ENCODE data around the gene NPTXR.

The NPTXR gene

GRCh38 chr22:38784856-38785255 is 59.0 kb downstream of the NPTXR start:
- in situ Hi-C loops (cut with HindIII; ENCODE audit: low pct_ligation_motif_present, low pct_unique_long_range_greater_than_20kb, low sequenced_read_pairs) = no loop called here

GRCh38 chr22:38784035-38784434 is 59.8 kb downstream of the NPTXR start:
- DNase-seq = no peak
- in situ Hi-C loops (cut with HindIII; ENCODE audit: low pct_ligation_motif_present, low pct_unique_long_range_greater_than_20kb, low sequenced_read_pairs) = no loop called here

More at GRCh38 chr22:38784856-38785255, 59.0 kb downstream of the NPTXR start:
- no peak for DNase-seq

GRCh38 chr22:38783095-38783615 is 60.7 kb downstream of the NPTXR start:
- no peak for DNase-seq
- in situ Hi-C loops (cut with HindIII; ENCODE audit: low pct_ligation_motif_present, low pct_unique_long_range_greater_than_20kb, low sequenced_read_pairs) = no loop called here

- in situ Hi-C loops (cut with HindIII; ENCODE audit: low pct_ligation_motif_present, low pct_unique_long_range_greater_than_20kb, low sequenced_read_pairs) = no loop called here
- no peak for DNase-seq
These were observed 61.3 kb downstream of the NPTXR start for GRCh38 chr22:38782402-38783094.

GRCh38 chr22:38781033-38781432 is 62.8 kb downstream of the NPTXR start:
- in situ Hi-C loops (cut with HindIII; ENCODE audit: low pct_ligation_motif_present, low pct_unique_long_range_greater_than_20kb, low sequenced_read_pairs) = no loop called here
- no peak for DNase-seq

GRCh38 chr22:38777087-38777671 is 66.6 kb downstream of the NPTXR start:
- no peak for DNase-seq
- in situ Hi-C loops (cut with HindIII; ENCODE audit: low pct_ligation_motif_present, low pct_unique_long_range_greater_than_20kb, low sequenced_read_pairs) = no loop called here

GRCh38 chr22:38776086-38776485 is 67.7 kb downstream of the NPTXR start:
- no peak for DNase-seq
- in situ Hi-C loops (cut with HindIII; ENCODE audit: low pct_ligation_motif_present, low pct_unique_long_range_greater_than_20kb, low sequenced_read_pairs) = no loop called here

- in situ Hi-C loops (cut with HindIII; ENCODE audit: low pct_ligation_motif_present, low pct_unique_long_range_greater_than_20kb, low sequenced_read_pairs) = no loop called here
- no peak for DNase-seq
These were observed 68.2 kb downstream of the NPTXR start for GRCh38 chr22:38775656-38776055.

- no peak for DNase-seq
- in situ Hi-C loops (cut with HindIII; ENCODE audit: low pct_ligation_motif_present, low pct_unique_long_range_greater_than_20kb, low sequenced_read_pairs) = no loop called here
These were observed 69.2 kb downstream of the NPTXR start for GRCh38 chr22:38774496-38775166.

GRCh38 chr22:38773363-38773946 is 70.4 kb downstream of the NPTXR start:
- in situ Hi-C loops (cut with HindIII; ENCODE audit: low pct_ligation_motif_present, low pct_unique_long_range_greater_than_20kb, low sequenced_read_pairs) = no loop called here
- no peak for DNase-seq

GRCh38 chr22:38772623-38772873 is 71.3 kb downstream of the NPTXR start:
- in situ Hi-C loops (cut with HindIII; ENCODE audit: low pct_ligation_motif_present, low pct_unique_long_range_greater_than_20kb, low sequenced_read_pairs) = no loop called here
- no peak for DNase-seq

GRCh38 chr22:38770257-38770949 is 73.4 kb downstream of the NPTXR start:
- no peak for DNase-seq
- in situ Hi-C loops (cut with HindIII; ENCODE audit: low pct_ligation_motif_present, low pct_unique_long_range_greater_than_20kb, low sequenced_read_pairs) = no loop called here
